Measurements from ENCODE around the gene PCDH15. TPM values are rescaled to one million over a fixed set of nuclear protein-coding genes. Genes with fewer than 3 reads are reported as not detected.

PCDH15 gene
- total RNA-seq, 2 experiments from 2014 or later: not detected

- no peak for DNase-seq
- intact Hi-C loops (cut with DNase I, micrococcal nuclease): no loop called here
- CTCF ChIA-PET: no interaction called here
Measured at GRCh38 chr10:54776622-54777021, 24.4 kb downstream of the PCDH15 start.

GRCh38 chr10:54772468-54773122 lies 28.4 kb downstream of the PCDH15 start:
- Mint-ChIP-seq H3K4me1 (no peaks in the 10 kb centered on the region), H3K4me3 (no peak overlapping the region), H3K27me3 (no peaks in the 10 kb centered on the region), H3K36me3 (ENCODE audit: low read depth) (no peaks in the 10 kb centered on the region), H3K9me3 (ENCODE audit: low read depth) (peaks cover 2% of the 10 kb centered on the region), H3K27ac (no peak overlapping the region)
- ATAC-seq: no peak
- POLR2A ChIA-PET: no interaction called here
- CTCF ChIA-PET: no interaction called here
- intact Hi-C loops (cut with DNase I, micrococcal nuclease): no loop called here
- no peak for DNase-seq

More at GRCh38 chr10:54776622-54777021, 24.4 kb downstream of the PCDH15 start:
- H3K27ac Mint-ChIP-seq: no peak overlapping the region
- ATAC-seq: no peak
- peaks cover 2% of the 10 kb centered on the region for H3K9me3 Mint-ChIP-seq (ENCODE audit: low read depth)
- no peaks in the 10 kb centered on the region for H3K4me1 Mint-ChIP-seq
- no peak overlapping the region for H3K4me3 Mint-ChIP-seq
- H3K36me3 Mint-ChIP-seq (ENCODE audit: low read depth): no peaks in the 10 kb centered on the region
- H3K27me3 Mint-ChIP-seq: no peaks in the 10 kb centered on the region
- POLR2A ChIA-PET: no interaction called here

- no peak overlapping the region for H3K4me3 Mint-ChIP-seq
- ATAC-seq (no peak), DNase-seq (no peak)
- H3K4me1 Mint-ChIP-seq: no peaks in the 10 kb centered on the region
- POLR2A ChIA-PET: no interaction called here
- no peaks in the 10 kb centered on the region for H3K9me3 Mint-ChIP-seq (ENCODE audit: low read depth)
- H3K36me3 Mint-ChIP-seq (ENCODE audit: low read depth): no peaks in the 10 kb centered on the region
- H3K27ac Mint-ChIP-seq: no peak overlapping the region
- CTCF ChIA-PET: no interaction called here
- no peaks in the 10 kb centered on the region for H3K27me3 Mint-ChIP-seq
- intact Hi-C loops (cut with DNase I, micrococcal nuclease): no loop called here
Measured at GRCh38 chr10:54769051-54769450, 32.0 kb downstream of the PCDH15 start.

DNA sequence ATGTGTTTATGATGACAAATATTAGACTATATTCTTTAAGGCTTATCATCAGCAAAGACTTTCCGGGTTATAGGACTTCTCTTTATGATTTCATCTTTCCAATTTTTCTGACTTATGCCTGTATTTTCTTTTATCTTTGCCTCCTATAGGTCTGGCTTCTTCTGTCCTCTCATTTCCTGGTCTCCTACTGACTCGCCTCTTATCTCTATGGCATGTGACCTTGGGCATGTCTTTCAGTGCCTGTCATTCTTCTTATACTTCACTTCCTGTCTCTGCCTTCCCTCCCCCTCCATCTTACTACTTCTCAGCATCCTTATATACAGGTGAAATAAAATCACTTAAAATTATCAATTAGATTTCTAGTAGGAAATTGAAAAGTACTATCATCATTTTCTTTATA lies 42.2 kb downstream of the PCDH15 start:
- ChIA-PET CTCF (no interaction called here), POLR2A (no interaction called here)
- H3K36me3 Mint-ChIP-seq (ENCODE audit: low read depth): no peaks in the 10 kb centered on the region
- ATAC-seq (no peak), DNase-seq (no peak)
- H3K27ac Mint-ChIP-seq: no peak overlapping the region
- no peaks in the 10 kb centered on the region for H3K9me3 Mint-ChIP-seq (ENCODE audit: low read depth)
- no peaks in the 10 kb centered on the region for H3K4me1 Mint-ChIP-seq
- intact Hi-C loops (cut with DNase I, micrococcal nuclease): no loop called here
- no peaks in the 10 kb centered on the region for H3K27me3 Mint-ChIP-seq
- H3K4me3 Mint-ChIP-seq: no peak overlapping the region

GRCh38 chr10:54749623-54750022 lies 51.4 kb downstream of the PCDH15 start:
- DNase-seq (no peak), ATAC-seq (no peak)
- no peaks in the 10 kb centered on the region for H3K36me3 Mint-ChIP-seq (ENCODE audit: low read depth)
- CTCF ChIA-PET: no interaction called here
- H3K27ac Mint-ChIP-seq: no peak overlapping the region
- no peaks in the 10 kb centered on the region for H3K27me3 Mint-ChIP-seq
- no peak overlapping the region for H3K4me3 Mint-ChIP-seq
- intact Hi-C loops (cut with DNase I, micrococcal nuclease): no loop called here
- no peaks in the 10 kb centered on the region for H3K4me1 Mint-ChIP-seq
- peaks cover 5% of the 10 kb centered on the region for H3K9me3 Mint-ChIP-seq (ENCODE audit: low read depth)
- POLR2A ChIA-PET: no interaction called here

GRCh38 chr10:54745436-54745835 lies 55.6 kb downstream of the PCDH15 start:
- POLR2A ChIA-PET: no interaction called here
- CTCF ChIA-PET: no interaction called here

GRCh38 chr10:54742416-54742815 lies 58.6 kb downstream of the PCDH15 start:
- no peaks in the 10 kb centered on the region for H3K36me3 Mint-ChIP-seq (ENCODE audit: low read depth)

More at GRCh38 chr10:54745436-54745835, 55.6 kb downstream of the PCDH15 start:
- DNase-seq (no peak), ATAC-seq (no peak)
- Mint-ChIP-seq H3K9me3 (ENCODE audit: low read depth) (peaks cover 5% of the 10 kb centered on the region), H3K4me1 (no peaks in the 10 kb centered on the region), H3K27me3 (no peaks in the 10 kb centered on the region), H3K27ac (no peak overlapping the region), H3K36me3 (ENCODE audit: low read depth) (no peaks in the 10 kb centered on the region), H3K4me3 (no peak overlapping the region)
- intact Hi-C loops (cut with DNase I, micrococcal nuclease): no loop called here

DNA sequence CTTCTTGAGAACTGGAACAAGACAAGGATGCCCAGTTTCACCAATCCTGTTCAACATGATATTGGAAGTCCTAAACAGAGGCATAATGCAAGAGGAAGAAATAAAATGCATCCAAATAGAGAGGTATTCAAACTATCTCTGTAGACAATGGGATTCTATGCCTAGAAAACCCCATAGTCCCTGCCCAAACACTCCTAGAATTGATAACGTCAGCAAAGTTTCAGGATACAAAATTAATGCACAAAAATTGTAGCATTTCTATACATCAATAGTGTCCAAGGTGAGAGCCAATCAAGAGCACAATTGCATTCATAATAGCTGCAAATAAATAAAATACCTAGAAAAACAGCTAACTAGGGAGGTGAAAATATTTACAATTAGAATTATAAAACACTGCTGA lies 72.5 kb downstream of the PCDH15 start:
- H3K4me1 Mint-ChIP-seq: no peaks in the 10 kb centered on the region
- DNase-seq (no peak), ATAC-seq (no peak)
- peaks cover 12% of the 10 kb centered on the region for H3K9me3 Mint-ChIP-seq (ENCODE audit: low read depth)
- no peaks in the 10 kb centered on the region for H3K36me3 Mint-ChIP-seq (ENCODE audit: low read depth)
- POLR2A ChIA-PET: no interaction called here
- no peak overlapping the region for H3K27ac Mint-ChIP-seq
- no peaks in the 10 kb centered on the region for H3K27me3 Mint-ChIP-seq
- H3K4me3 Mint-ChIP-seq: no peak overlapping the region
- intact Hi-C loops (cut with DNase I, micrococcal nuclease): no loop called here
- CTCF ChIA-PET: no interaction called here

More at GRCh38 chr10:54742416-54742815, 58.6 kb downstream of the PCDH15 start:
- ChIA-PET POLR2A (no interaction called here), CTCF (no interaction called here)
- ATAC-seq: no peak
- intact Hi-C loops (cut with DNase I, micrococcal nuclease): no loop called here
- Mint-ChIP-seq H3K27ac (no peak overlapping the region), H3K27me3 (no peaks in the 10 kb centered on the region), H3K9me3 (ENCODE audit: low read depth) (peaks cover 13% of the 10 kb centered on the region), H3K4me3 (no peak overlapping the region), H3K4me1 (no peaks in the 10 kb centered on the region)
- DNase-seq: no peak

DNA sequence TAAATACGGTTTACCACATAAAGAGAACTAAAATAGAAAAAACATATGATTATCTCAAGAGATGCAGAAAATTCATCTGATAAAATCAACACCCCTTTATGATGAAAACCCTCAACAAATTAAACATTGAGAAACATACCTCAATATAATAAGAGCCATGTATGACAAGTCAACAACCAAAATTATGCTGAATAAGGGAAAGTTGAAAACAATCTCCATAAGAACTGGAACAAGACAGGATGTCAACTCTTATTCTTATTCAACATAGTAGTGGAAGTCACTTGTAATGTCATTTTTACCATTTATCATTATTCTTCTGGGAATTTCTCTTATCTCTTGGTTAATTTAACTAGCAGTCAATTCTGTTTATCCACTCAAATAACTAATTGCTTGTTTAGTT lies 79.0 kb downstream of the PCDH15 start:
- H3K27ac Mint-ChIP-seq: no peak overlapping the region
- no peak overlapping the region for H3K4me3 Mint-ChIP-seq
- peaks cover 21% of the 10 kb centered on the region for H3K9me3 Mint-ChIP-seq (ENCODE audit: low read depth)
- DNase-seq: no peak
- CTCF ChIA-PET: no interaction called here
- intact Hi-C loops (cut with DNase I, micrococcal nuclease): no loop called here
- no peaks in the 10 kb centered on the region for H3K27me3 Mint-ChIP-seq
- no peaks in the 10 kb centered on the region for H3K36me3 Mint-ChIP-seq (ENCODE audit: low read depth)
- no peaks in the 10 kb centered on the region for H3K4me1 Mint-ChIP-seq
- ATAC-seq: no peak
- POLR2A ChIA-PET: no interaction called here

GRCh38 chr10:54710918-54711317 lies 90.1 kb downstream of the PCDH15 start:
- H3K27ac Mint-ChIP-seq: no peak overlapping the region
- ATAC-seq (no peak), DNase-seq (no peak)
- CTCF ChIA-PET: no interaction called here
- H3K4me1 Mint-ChIP-seq: no peaks in the 10 kb centered on the region
- POLR2A ChIA-PET: no interaction called here
- no peaks in the 10 kb centered on the region for H3K9me3 Mint-ChIP-seq (ENCODE audit: low read depth)
- no peaks in the 10 kb centered on the region for H3K27me3 Mint-ChIP-seq
- no peaks in the 10 kb centered on the region for H3K36me3 Mint-ChIP-seq (ENCODE audit: low read depth)
- intact Hi-C loops (cut with DNase I, micrococcal nuclease): no loop called here
- no peak overlapping the region for H3K4me3 Mint-ChIP-seq

DNA sequence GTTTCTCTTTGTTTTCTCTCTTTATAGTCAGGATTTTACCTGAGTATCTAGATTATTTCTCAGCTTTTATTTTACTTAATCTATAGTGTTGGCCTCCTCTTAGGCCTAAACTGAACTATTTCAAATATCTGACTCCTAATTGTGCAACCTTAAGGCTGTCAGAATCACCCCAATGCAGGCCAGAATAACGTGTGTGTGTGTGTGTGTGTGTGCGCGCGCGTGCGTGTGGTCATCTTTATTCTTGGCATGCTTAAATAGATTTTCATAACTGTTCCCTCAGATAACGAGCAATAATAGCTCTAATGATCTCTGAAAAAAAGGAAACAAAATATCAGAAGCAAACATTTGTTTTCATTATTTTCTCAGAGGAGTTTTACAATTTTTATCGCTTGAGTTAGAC lies 92.4 kb downstream of the PCDH15 start:
- Mint-ChIP-seq H3K9me3 (ENCODE audit: low read depth) (peaks cover 3% of the 10 kb centered on the region), H3K27ac (no peak overlapping the region), H3K27me3 (no peaks in the 10 kb centered on the region), H3K4me1 (no peaks in the 10 kb centered on the region), H3K36me3 (ENCODE audit: low read depth) (no peaks in the 10 kb centered on the region), H3K4me3 (no peak overlapping the region)
- POLR2A ChIA-PET: no interaction called here
- no peak for ATAC-seq
- intact Hi-C loops (cut with DNase I, micrococcal nuclease): no loop called here
- CTCF ChIA-PET: no interaction called here
- no peak for DNase-seq

- DNase-seq (no peak), ATAC-seq (no peak)
- ChIA-PET CTCF (no interaction called here), POLR2A (no interaction called here)
- Mint-ChIP-seq H3K4me3 (no peak overlapping the region), H3K4me1 (no peaks in the 10 kb centered on the region), H3K36me3 (ENCODE audit: low read depth) (no peaks in the 10 kb centered on the region), H3K27ac (no peak overlapping the region), H3K27me3 (no peaks in the 10 kb centered on the region), H3K9me3 (ENCODE audit: low read depth) (peaks cover 3% of the 10 kb centered on the region)
- intact Hi-C loops (cut with DNase I, micrococcal nuclease): no loop called here
Measured at GRCh38 chr10:54708021-54708420, 93.0 kb downstream of the PCDH15 start.

Data from activated CD4-positive, alpha-beta T cell treated with anti-CD3 and anti-CD28 coated beads for 36 hours (primary cell).